K562 (cell line): Measurements from ENCODE around the gene PITRM1. TPM values are rescaled to one million over a fixed set of nuclear protein-coding genes. Genes with fewer than 3 reads are reported as not detected.
A peak's percentile ranks its signal among the peaks of the same experiment; 100 is the strongest.

Source experiments
- ADNP ChIP-seq: fragments of 200-800 bp; sonication (Bioruptor generic); IDR thresholded peaks from 2 replicates; pipeline ENCODE4 v1.6.1; 2016; ENCODE audit warnings: missing genetic modification characterization, missing compliant biosample characterization
- BMI1 ChIP-seq: fragments of 150-350 bp; IDR thresholded peaks from 2 replicates; pipeline ENCODE4 v1.6.1; 2014; ENCODE audit warnings: low read length
- CTCF ChIP-seq, 3 experiments: IDR thresholded peaks in 2 of 3; conservative IDR thresholded peaks in 1 of 3; 2 replicates each; pipeline ENCODE4 v1.5.1; 2011 to 2012; ENCODE audit warnings: low read length in 3 of 3, mild to moderate bottlenecking in 3 of 3, control low read depth in 2 of 3, improper control_type of control experiment in 1 of 3, inconsistent platforms in 1 of 3, low read depth in 1 of 3, mixed read lengths in 1 of 3, moderate library complexity in 1 of 3; ENCODE audit not compliant: insufficient read depth in 2 of 3
- GATAD2B ChIP-seq: fragments of 450-650 bp; IDR thresholded peaks from 2 replicates; pipeline ENCODE4 v1.6.1; 2017; ENCODE audit warnings: mild to moderate bottlenecking, borderline replicate concordance
- MTF1 ChIP-seq: fragments of 250-450 bp; sonication (Bioruptor Pico); IDR thresholded peaks from 2 replicates; pipeline ENCODE4 v1.9.0; 2021; ENCODE audit warnings: moderate library complexity, mild to moderate bottlenecking, inconsistent platforms, borderline replicate concordance
- NCOA6 ChIP-seq: fragments of 450-650 bp; IDR thresholded peaks from 2 replicates; pipeline ENCODE4 v1.6.1; 2017; ENCODE audit warnings: mild to moderate bottlenecking
- NONO ChIP-seq, 2 experiments: fragments of 200-400 bp in 1 of 2; fragments of 450-650 bp in 1 of 2; formaldehyde crosslinking in 1 of 2; IDR thresholded peaks; 2 replicates each; pipeline ENCODE4 v1.6.1; 2017; ENCODE audit warnings: low read depth in 2 of 2, mild to moderate bottlenecking in 2 of 2, moderate library complexity in 2 of 2, low read length in 1 of 2
- SNRNP70 ChIP-seq: fragments of 200-400 bp; formaldehyde crosslinking; optimal IDR thresholded peaks from 2 replicates; pipeline ENCODE3; 2017; ENCODE audit warnings: low read depth, low read length
- USF2 ChIP-seq: sonication (generic); formaldehyde crosslinking; IDR thresholded peaks from 2 replicates; pipeline ENCODE4 v1.5.0; 2020; ENCODE audit warnings: missing genetic modification reagents
- ZBTB40 ChIP-seq, 2 experiments: fragments of 450-650 bp in 1 of 2; sonication (generic) in 1 of 2; formaldehyde crosslinking in 1 of 2; IDR thresholded peaks; 2 replicates each; pipeline versions ENCODE4 v1.7.1 to v1.9.0; 2016 to 2022; ENCODE audit warnings: inconsistent platforms in 1 of 2, mild to moderate bottlenecking in 1 of 2, missing genetic modification reagents in 1 of 2
- ZEB2 ChIP-seq: fragments of 450-650 bp; IDR thresholded peaks from 2 replicates; pipeline ENCODE4 v1.6.1; 2016
- ZFX ChIP-seq: sonication (generic); formaldehyde crosslinking; IDR thresholded peaks from 2 replicates; pipeline ENCODE4 v1.8.0; 2022; ENCODE audit warnings: mild to moderate bottlenecking, missing genetic modification reagents, moderate library complexity
- ZNF212 ChIP-seq: fragments of 450-650 bp; formaldehyde crosslinking; IDR thresholded peaks from 2 replicates; pipeline ENCODE4 v1.4.0; 2020; ENCODE audit warnings: mild to moderate bottlenecking
- ZNF277 ChIP-seq: fragments of 250-450 bp; sonication (Bioruptor Pico); IDR thresholded peaks from 2 replicates; pipeline ENCODE4 v1.8.0; 2022; ENCODE audit warnings: inconsistent platforms, mild to moderate bottlenecking, moderate library complexity, borderline replicate concordance
- polyA plus RNA-seq, 8 experiments: library from polyadenylated mRNA; depleted of rRNA in 4 of 8; stranded (reverse) in 5 of 8; unstranded in 3 of 8; fragments of >200 nt; fragmentation: Nextera tagmentation in 2 of 8; fragmentation: Illumina TruSeq in 1 of 8; extraction: Ambion mirVana in 2 of 8; extraction: Trizol in 1 of 8; gene quantifications; 2 replicates each; pipeline versions ENCODE4 v1.2.1 to v1.2.3, GENCODE V29; 2011 to 2014; ENCODE audit warnings: inconsistent platforms in 1 of 8, missing spikeins in 1 of 8
- total RNA-seq, 7 experiments: library from RNA; depleted of rRNA in 6 of 7; stranded (reverse); fragments of >200 nt in 6 of 7; fragmentation: Illumina TruSeq in 2 of 7; extraction: Trizol in 2 of 7; gene quantifications; 2 replicates each; pipeline versions ENCODE4 v1.2.1 to v1.2.3, GENCODE V29; 2011 to 2021; ENCODE audit warnings: low replicate concordance in 1 of 7

PITRM1 gene
- total and polyA plus RNA-seq, 9 of the 15 experiments (the other 6 are each of a cell fraction or from before 2014, with no cell fraction given), result 21.1 to 70.4 (median 39.7) TPM

- no peak for TF ChIP-seq ZNF277
- TF ChIP-seq NONO (IDR thresholded peaks at IDR 0.05; ENCODE audit: low read depth in 2 of 2, low read length in 1 of 2), result no peak
- no peak for TF ChIP-seq USF2 (CRISPR knock-in tag)
- no peak for TF ChIP-seq ZFX (CRISPR knock-in tag)
- TF ChIP-seq GATAD2B, result peak; percentile 27; the same call in 1 of the 2 replicates
- no peak for TF ChIP-seq ADNP (tag)
- TF ChIP-seq CTCF (IDR thresholded peaks at IDR 0.05 in 2 of 3, conservative IDR thresholded peaks at IDR 0.05 in 1 of 3; ENCODE audit: insufficient read depth in 2 of 3, low read depth in 1 of 3, low read length in 3 of 3), result no peak
- no peak for TF ChIP-seq ZBTB40 (IDR thresholded peaks at IDR 0.05)
- no peak for TF ChIP-seq ZBTB40 (CRISPR knock-in tag; IDR thresholded peaks at IDR 0.05)
- no peak for TF ChIP-seq BMI1
- TF ChIP-seq SNRNP70, result no peak
- no peak for TF ChIP-seq ZNF212 (CRISPR knock-in tag)
- TF ChIP-seq ZEB2, result no peak
- no peak for TF ChIP-seq MTF1 (CRISPR knock-in tag)
- peak; percentile 46; the same call in 1 of the 2 replicates for TF ChIP-seq NCOA6
These were observed 77.0 kb downstream of the PITRM1 start (continued) for GRCh38 chr10:3095373-3096139.
